ENCODE results near the gene LATS2. TPM values are rescaled to one million over a fixed set of nuclear protein-coding genes. Genes with fewer than 3 reads are reported as not detected.

LATS2 gene
- total and polyA plus RNA-seq, 2 of the 8 experiments (the other 6 are each of a cell fraction or from before 2014, with no cell fraction given): 8.3 to 26.2 TPM

- TF ChIP-seq EZH2 (IDR thresholded peaks at IDR 0.05; ENCODE audit: low read depth, low read length, severe bottlenecking) (no peak), HDAC6 (IDR thresholded peaks at IDR 0.05; ENCODE audit: low read depth, low read length) (no peak)
Observed at GRCh38 chr13:21020176-21020575, 41.2 kb downstream of the LATS2 start (continued).
